ENCODE results near the gene TRAPPC6A. TPM values are rescaled to one million over a fixed set of nuclear protein-coding genes. Genes with fewer than 3 reads are reported as not detected.

The TRAPPC6A gene
- total and polyA plus RNA-seq, 9 of the 15 experiments (the other 6 are each of a cell fraction or from before 2014, with no cell fraction given), result 0.82 to 23.6 (median 11.6) TPM

DNA sequence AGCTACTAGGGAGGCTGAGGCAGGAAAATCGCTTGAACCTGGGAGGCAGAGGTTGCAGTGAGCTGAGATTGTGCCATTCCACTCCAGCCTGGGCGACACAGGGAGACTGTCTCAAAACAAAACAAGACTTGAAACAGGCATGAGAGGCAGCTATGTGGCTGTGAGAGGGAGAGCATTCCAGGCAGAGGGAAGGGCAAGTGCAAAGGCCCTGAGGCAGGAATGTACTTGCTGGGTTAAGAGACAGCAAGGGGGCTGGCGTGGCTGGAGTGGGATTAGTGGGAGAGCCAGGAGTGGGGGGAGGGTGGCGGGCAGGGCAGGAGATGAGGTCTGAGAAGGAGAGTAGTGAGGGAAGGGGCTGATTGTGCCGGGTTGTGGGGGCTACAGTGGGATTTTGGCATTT lies 45.8 kb upstream of the TRAPPC6A start (continued):
- no peak for TF ChIP-seq ZNF766 (CRISPR knock-in tag; conservative IDR thresholded peaks at IDR 0.05)
- TF ChIP-seq, protein P1, sequence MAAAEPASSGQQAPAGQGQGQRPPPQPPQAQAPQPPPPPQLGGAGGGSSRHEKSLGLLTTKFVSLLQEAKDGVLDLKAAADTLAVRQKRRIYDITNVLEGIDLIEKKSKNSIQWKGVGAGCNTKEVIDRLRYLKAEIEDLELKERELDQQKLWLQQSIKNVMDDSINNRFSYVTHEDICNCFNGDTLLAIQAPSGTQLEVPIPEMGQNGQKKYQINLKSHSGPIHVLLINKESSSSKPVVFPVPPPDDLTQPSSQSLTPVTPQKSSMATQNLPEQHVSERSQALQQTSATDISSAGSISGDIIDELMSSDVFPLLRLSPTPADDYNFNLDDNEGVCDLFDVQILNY (CRISPR knock-in tag; IDR thresholded peaks at IDR 0.05), result no peak

DNA sequence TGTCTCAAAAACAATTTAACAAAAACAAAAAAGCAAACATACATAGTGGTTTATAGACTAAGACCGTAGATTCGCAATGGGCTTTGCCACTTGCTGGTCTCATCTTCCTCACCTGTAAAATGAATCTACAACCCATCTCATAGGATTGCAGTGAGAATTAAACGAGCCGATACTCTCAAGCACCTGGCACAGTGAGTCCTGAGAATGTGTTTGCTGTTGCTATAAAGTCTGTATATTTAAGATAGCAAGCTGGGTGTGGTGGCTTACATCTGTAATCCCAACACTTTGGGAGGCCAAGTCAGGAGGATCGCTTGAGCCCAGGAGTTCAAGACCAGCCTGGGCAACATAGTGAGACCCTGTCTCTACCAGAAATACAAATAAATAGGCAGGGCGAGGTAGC lies 44.7 kb upstream of the TRAPPC6A start:
- intact Hi-C loops (cut with micrococcal nuclease), result no loop called here
- BruUV-seq (replicated peaks), result no TSS peak
- DNase-seq (ENCODE audit: extremely low read depth in 1 of 4, low spot score in 3 of 4), result no peak
- no peak for TF ChIP-seq SNIP1 (IDR thresholded peaks at IDR 0.05; ENCODE audit: low read depth)
- no peak for TF ChIP-seq CBFB (CRISPR knock-in tag; IDR thresholded peaks at IDR 0.05)
- TF ChIP-seq, protein P2, sequence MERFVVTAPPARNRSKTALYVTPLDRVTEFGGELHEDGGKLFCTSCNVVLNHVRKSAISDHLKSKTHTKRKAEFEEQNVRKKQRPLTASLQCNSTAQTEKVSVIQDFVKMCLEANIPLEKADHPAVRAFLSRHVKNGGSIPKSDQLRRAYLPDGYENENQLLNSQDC (CRISPR knock-in tag; IDR thresholded peaks at IDR 0.05), result no peak
- TF ChIP-seq ZNF354B (CRISPR knock-in tag; IDR thresholded peaks at IDR 0.05), result no peak
- TF ChIP-seq ZC3H8 (IDR thresholded peaks at IDR 0.05), result no peak
- no peak for TF ChIP-seq RFX5 (IDR thresholded peaks at IDR 0.05; ENCODE audit: low read depth, low read length)
- TF ChIP-seq, protein P3, sequence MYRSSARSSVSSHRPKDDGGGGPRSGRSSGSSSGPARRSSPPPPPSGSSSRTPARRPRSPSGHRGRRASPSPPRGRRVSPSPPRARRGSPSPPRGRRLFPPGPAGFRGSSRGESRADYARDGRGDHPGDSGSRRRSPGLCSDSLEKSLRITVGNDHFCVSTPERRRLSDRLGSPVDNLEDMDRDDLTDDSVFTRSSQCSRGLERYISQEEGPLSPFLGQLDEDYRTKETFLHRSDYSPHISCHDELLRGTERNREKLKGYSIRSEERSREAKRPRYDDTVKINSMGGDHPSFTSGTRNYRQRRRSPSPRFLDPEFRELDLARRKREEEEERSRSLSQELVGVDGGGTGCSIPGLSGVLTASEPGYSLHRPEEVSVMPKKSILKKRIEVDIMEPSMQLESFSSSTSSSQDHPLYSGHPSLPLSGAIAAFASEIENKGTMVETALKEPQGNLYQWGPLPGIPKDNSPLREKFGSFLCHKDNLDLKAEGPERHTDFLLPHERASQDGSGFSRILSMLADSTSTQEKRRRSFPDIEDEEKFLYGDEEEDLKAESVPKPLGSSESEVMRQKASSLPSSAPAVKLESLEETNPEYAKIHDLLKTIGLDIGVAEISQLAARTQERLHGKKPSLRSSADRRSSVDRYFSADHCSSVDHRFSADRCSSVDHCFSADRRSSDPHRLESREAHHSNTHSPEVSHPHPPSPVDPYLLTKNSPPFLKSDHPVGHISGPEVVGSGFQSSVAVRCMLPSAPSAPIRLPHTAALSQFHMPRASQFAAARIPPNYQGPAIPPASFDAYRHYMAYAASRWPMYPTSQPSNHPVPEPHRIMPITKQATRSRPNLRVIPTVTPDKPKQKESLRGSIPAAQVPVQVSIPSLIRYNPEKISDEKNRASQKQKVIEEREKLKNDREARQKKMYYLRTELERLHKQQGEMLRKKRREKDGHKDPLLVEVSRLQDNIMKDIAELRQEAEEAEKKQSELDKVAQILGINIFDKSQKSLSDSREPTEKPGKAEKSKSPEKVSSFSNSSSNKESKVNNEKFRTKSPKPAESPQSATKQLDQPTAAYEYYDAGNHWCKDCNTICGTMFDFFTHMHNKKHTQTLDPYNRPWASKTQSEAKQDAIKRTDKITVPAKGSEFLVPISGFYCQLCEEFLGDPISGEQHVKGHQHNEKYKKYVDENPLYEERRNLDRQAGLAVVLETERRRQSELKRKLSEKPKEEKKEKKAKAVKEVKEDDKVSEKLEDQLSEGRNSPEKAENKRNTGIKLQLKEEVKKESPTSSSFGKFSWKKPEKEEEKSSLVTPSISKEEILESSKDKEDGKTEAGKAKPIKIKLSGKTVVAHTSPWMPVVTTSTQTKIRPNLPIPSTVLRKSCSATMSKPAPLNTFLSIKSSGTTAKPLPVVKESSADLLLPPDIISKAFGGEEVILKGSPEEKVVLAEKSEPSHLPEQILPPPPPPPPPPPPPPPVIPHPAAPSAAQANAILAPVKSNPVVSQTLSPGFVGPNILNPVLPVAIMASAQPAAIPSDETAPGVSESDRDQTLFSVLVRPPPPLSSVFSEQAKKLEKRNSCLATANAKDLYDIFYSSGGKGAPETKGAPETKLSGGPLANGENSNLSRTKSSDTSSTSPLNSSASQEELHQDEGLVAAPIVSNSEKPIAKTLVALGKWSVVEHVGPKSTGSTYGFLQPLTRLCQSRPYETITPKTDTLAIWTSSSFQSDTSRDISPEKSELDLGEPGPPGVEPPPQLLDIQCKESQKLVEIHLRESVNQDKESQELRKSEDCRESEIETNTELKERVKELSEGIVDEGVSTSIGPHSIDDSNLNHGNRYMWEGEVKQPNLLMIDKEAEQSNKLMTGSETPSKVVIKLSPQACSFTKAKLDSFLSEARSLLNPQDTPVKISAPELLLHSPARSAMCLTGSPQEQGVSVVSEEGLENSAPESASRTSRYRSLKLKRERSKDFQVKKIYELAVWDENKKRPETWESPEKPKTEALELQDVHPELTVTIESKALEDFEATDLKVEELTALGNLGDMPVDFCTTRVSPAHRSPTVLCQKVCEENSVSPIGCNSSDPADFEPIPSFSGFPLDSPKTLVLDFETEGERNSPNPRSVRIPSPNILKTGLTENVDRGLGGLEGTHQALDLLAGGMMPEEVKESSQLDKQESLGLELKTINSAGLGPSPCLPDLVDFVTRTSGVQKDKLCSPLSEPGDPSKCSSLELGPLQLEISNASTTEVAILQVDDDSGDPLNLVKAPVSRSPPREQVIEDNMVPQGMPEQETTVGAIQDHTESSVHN (IDR thresholded peaks at IDR 0.05; ENCODE audit: borderline replicate concordance in 1 of 2, low read depth in 1 of 2), result no peak
- TF ChIP-seq NUFIP1 (IDR thresholded peaks at IDR 0.05; ENCODE audit: partially characterized antibody), result no peak
- TF ChIP-seq ZNF707 (CRISPR knock-in tag; conservative IDR thresholded peaks at IDR 0.05), result no peak
- TF ChIP-seq SP1 (CRISPR knock-in tag; IDR thresholded peaks at IDR 0.05), result no peak
- TF ChIP-seq RBM14 (IDR thresholded peaks at IDR 0.05; ENCODE audit: borderline replicate concordance, insufficient read depth, low read depth, low read length), result no peak
- H3K4me2 ChIP-seq (ENCODE audit: insufficient read depth, low read length), result no peak overlapping the region
- peaks cover 2% of the 10 kb centered on the region; the same call in 2 of the 3 replicates for H3K36me3 ChIP-seq (ENCODE audit: control insufficient read depth, insufficient read depth, low read length)
- CTCF ChIA-PET (ENCODE audit: low intra/inter-chr PET ratio), result no interaction called here
- H3K27me3 ChIP-seq (ENCODE audit: control insufficient read depth in 2 of 2, insufficient read depth in 2 of 2, low read length in 2 of 2), result no peaks in the 10 kb centered on the region
- no peak for FAIRE-seq
- 64% methylated on average over 6 of the region's 6 CpGs for WGBS (ENCODE audit: insufficient coverage, low coverage, missing lambda C conversion rate)
- no peaks in the 10 kb centered on the region for H4K20me1 ChIP-seq (replicated peaks; ENCODE audit: control insufficient read depth, insufficient read depth, low read length)
- H3K27ac ChIP-seq (ENCODE audit: extremely low read depth, low read depth, low read length), result no peak overlapping the region
- H3K9ac ChIP-seq (ENCODE audit: insufficient read depth in 1 of 2, low read depth in 2 of 2, low read length in 2 of 2), result no peak overlapping the region
- H3K4me3 ChIP-seq, result no peak overlapping the region
- in situ Hi-C loops (cut with MboI), result no loop called here
- H3K79me2 ChIP-seq (ENCODE audit: control insufficient read depth, insufficient read depth, low read length), result no peaks in the 10 kb centered on the region
- POLR2A ChIA-PET, result interaction anchor here (1.5 kb wide), 1 partner anchor 45 kb away, joined by 4 read pairs; no protein-coding TSS in a partner anchor
- H3K9me1 ChIP-seq (ENCODE audit: control insufficient read depth, insufficient read depth, low read length), result no peaks in the 10 kb centered on the region
- no peaks in the 10 kb centered on the region for H3K9me3 ChIP-seq (replicated peaks; ENCODE audit: control insufficient read depth, insufficient read depth, low read depth, low read length)
- ATAC-seq, result no peak
- H2AFZ ChIP-seq (ENCODE audit: low read depth, low read length), result no peak overlapping the region
- H3K4me1 ChIP-seq (replicated peaks in 1 of 2; ENCODE audit: control insufficient read depth in 2 of 2, insufficient read depth in 2 of 2, low read length in 2 of 2), result peaks cover 11 to 14% of the 10 kb centered on the region in 2 experiments; a peak in 4 of 5 replicates

Data from K562 (cell line).